HUES64 (cell line): ENCODE data around the gene ZNF217.
"Not testable (repeated sequence)": the region's sequence is repeated elsewhere in the genome, so short reads cannot be mapped to it uniquely, and the experiment has no call there.

Source experiments
- H3K27ac ChIP-seq: 2 replicates; pipeline ENCODE4 v1.7.0; 2013; ENCODE audit warnings: low read depth, low read length, inconsistent platforms
- H3K27me3 ChIP-seq: 2 replicates; pipeline ENCODE4 v1.6.1; 2013; ENCODE audit warnings: mild to moderate bottlenecking, low read length; ENCODE audit not compliant: insufficient read depth
- H3K36me3 ChIP-seq: 2 replicates; pipeline ENCODE4 v1.6.1; 2013; ENCODE audit warnings: mild to moderate bottlenecking, low read length; ENCODE audit not compliant: insufficient read depth
- H3K4me1 ChIP-seq: 2 replicates; pipeline ENCODE4 v1.6.1; 2013; ENCODE audit warnings: mild to moderate bottlenecking, low read length, moderate library complexity; ENCODE audit not compliant: insufficient read depth
- H3K4me3 ChIP-seq: 2 replicates; pipeline ENCODE4 v1.5.1; 2013; ENCODE audit warnings: mild to moderate bottlenecking, low read length, moderate library complexity
- H3K9ac ChIP-seq: 2 replicates; pipeline ENCODE4 v1.6.1; 2013; ENCODE audit warnings: mild to moderate bottlenecking, low read depth, low read length
- H3K9me3 ChIP-seq: 2 replicates; pipeline ENCODE4 v1.6.1; 2013; ENCODE audit warnings: low read depth, low read length; ENCODE audit not compliant: insufficient read depth
- WGBS: fragments of 150-250, 120-280 bp; methylation state at CpG from one replicate; pipeline ENCODE4 v1.1.7; 2013; ENCODE audit warnings: missing lambda C conversion rate; 5-methylcytosine and 5-hydroxymethylcytosine counted together

ZNF217 gene

GRCh38 chr20:53605401-53605800, 11.8 kb upstream of the ZNF217 start:
- H3K9ac ChIP-seq, H3K9me3 ChIP-seq, H3K27ac ChIP-seq, H3K4me3 ChIP-seq, H3K27me3 ChIP-seq, H3K36me3 ChIP-seq: not testable (repeated sequence)
- WGBS = 92% methylated on average over 5 of the region's 5 CpGs
- peaks cover 19% of the 10 kb centered on the region for H3K4me1 ChIP-seq

- H3K4me1 ChIP-seq = peaks cover 15% of the 10 kb centered on the region
- not testable (repeated sequence) for H3K27ac ChIP-seq, H3K9ac ChIP-seq, H3K36me3 ChIP-seq, H3K4me3 ChIP-seq, H3K9me3 ChIP-seq, H3K27me3 ChIP-seq
- WGBS = 83% methylated on average over 1 of the region's 5 CpGs
Observed at GRCh38 chr20:53604846-53605245, 11.2 kb upstream of the ZNF217 start.

- no peak overlapping the region for H3K4me3 ChIP-seq
- H3K27me3 ChIP-seq = no peaks in the 10 kb centered on the region
- no peaks in the 10 kb centered on the region for H3K9me3 ChIP-seq
- H3K36me3 ChIP-seq = no peaks in the 10 kb centered on the region
- H3K9ac ChIP-seq = no peak overlapping the region
- H3K4me1 ChIP-seq = peaks cover 23% of the 10 kb centered on the region
- no peak overlapping the region for H3K27ac ChIP-seq
- 100% methylated on average over 1 of the region's 1 CpG for WGBS
Observed at GRCh38 chr20:53602661-53603060, 9.0 kb upstream of the ZNF217 start.

GRCh38 chr20:53599910-53600632, 6.4 kb upstream of the ZNF217 start:
- no peaks in the 10 kb centered on the region for H3K36me3 ChIP-seq
- no peak overlapping the region for H3K4me3 ChIP-seq
- H3K9me3 ChIP-seq = no peaks in the 10 kb centered on the region
- no peak overlapping the region for H3K9ac ChIP-seq
- peaks cover 49% of the 10 kb centered on the region for H3K4me1 ChIP-seq
- H3K27ac ChIP-seq = no peak overlapping the region
- WGBS = 92% methylated on average over 13 of the region's 13 CpGs
- H3K27me3 ChIP-seq = no peaks in the 10 kb centered on the region

GRCh38 chr20:53599378-53599777, 5.7 kb upstream of the ZNF217 start:
- WGBS = 45% methylated on average over 4 of the region's 4 CpGs
- Histone ChIP-seq H3K27me3 (no peaks in the 10 kb centered on the region), H3K27ac (no peak overlapping the region), H3K36me3 (no peaks in the 10 kb centered on the region), H3K9me3 (no peaks in the 10 kb centered on the region), H3K4me3 (no peak overlapping the region), H3K4me1 (peaks cover 51% of the 10 kb centered on the region), H3K9ac (no peak overlapping the region)

GRCh38 chr20:53599044-53599362, 5.4 kb upstream of the ZNF217 start:
- Histone ChIP-seq H3K36me3 (no peaks in the 10 kb centered on the region), H3K27me3 (no peaks in the 10 kb centered on the region), H3K4me3 (no peak overlapping the region), H3K27ac (no peak overlapping the region), H3K4me1 (peaks cover 51% of the 10 kb centered on the region), H3K9me3 (no peaks in the 10 kb centered on the region), H3K9ac (no peak overlapping the region)
- 80% methylated on average over 1 of the region's 2 CpGs for WGBS

- Histone ChIP-seq H3K9me3 (no peaks in the 10 kb centered on the region), H3K27ac (no peak overlapping the region)
- WGBS = 87% methylated on average over 9 of the region's 9 CpGs
Observed at GRCh38 chr20:53598140-53599043, 4.8 kb upstream of the ZNF217 start.

GRCh38 chr20:53597521-53598120, 4.0 kb upstream of the ZNF217 start:
- no peaks in the 10 kb centered on the region for H3K36me3 ChIP-seq
- H3K27ac ChIP-seq = no peak overlapping the region
- H3K9ac ChIP-seq = no peak overlapping the region
- peaks cover 51% of the 10 kb centered on the region for H3K4me1 ChIP-seq
- no peaks in the 10 kb centered on the region for H3K9me3 ChIP-seq
- no peaks in the 10 kb centered on the region for H3K27me3 ChIP-seq
- 94% methylated on average over 2 of the region's 4 CpGs for WGBS
- H3K4me3 ChIP-seq = no peak overlapping the region

More at GRCh38 chr20:53598140-53599043, 4.8 kb upstream of the ZNF217 start:
- no peaks in the 10 kb centered on the region for H3K36me3 ChIP-seq
- no peak overlapping the region for H3K4me3 ChIP-seq
- H3K4me1 ChIP-seq = peaks cover 51% of the 10 kb centered on the region
- H3K27me3 ChIP-seq = no peaks in the 10 kb centered on the region
- H3K9ac ChIP-seq = no peak overlapping the region

- no peaks in the 10 kb centered on the region for H3K27me3 ChIP-seq
- H3K9me3 ChIP-seq = no peaks in the 10 kb centered on the region
- H3K9ac ChIP-seq = no peak overlapping the region
- peaks cover 51% of the 10 kb centered on the region for H3K4me1 ChIP-seq
- H3K36me3 ChIP-seq = no peaks in the 10 kb centered on the region
- 78% methylated on average over 3 of the region's 3 CpGs for WGBS
- peak overlapping the region; percentile 7; the same call in 1 of the 2 replicates for H3K27ac ChIP-seq
- H3K4me3 ChIP-seq = no peak overlapping the region
Observed at GRCh38 chr20:53597030-53597482, 3.4 kb upstream of the ZNF217 start.

- 67% methylated on average over 9 of the region's 12 CpGs for WGBS
Observed at GRCh38 chr20:53596189-53597001, 2.8 kb upstream of the ZNF217 start.

More at GRCh38 chr20:53596189-53597001, 2.8 kb upstream of the ZNF217 start:
- Histone ChIP-seq H3K9ac (peak overlapping the region; percentile 14; the same call in 1 of the 2 replicates), H3K27ac (peak overlapping the region; percentile 95; the same call in 1 of the 2 replicates), H3K4me1 (peaks cover 51% of the 10 kb centered on the region)
- not testable (repeated sequence) for H3K9me3 ChIP-seq, H3K4me3 ChIP-seq, H3K27me3 ChIP-seq, H3K36me3 ChIP-seq
